T-helper 2 cell (primary cell): ENCODE measurements around the gene PITPNM1.

Source experiments
- DNase-seq, 5 experiments: peaks; one replicate each; pipeline versions ENCODE4 v3.0.0 to v3.0.0-alpha.2; 2012 to 2022

The PITPNM1 gene

GRCh38 chr11:67502328-67502979, 2.7 kb downstream of the PITPNM1 start:
- DNase-seq, result no peak

DNA sequence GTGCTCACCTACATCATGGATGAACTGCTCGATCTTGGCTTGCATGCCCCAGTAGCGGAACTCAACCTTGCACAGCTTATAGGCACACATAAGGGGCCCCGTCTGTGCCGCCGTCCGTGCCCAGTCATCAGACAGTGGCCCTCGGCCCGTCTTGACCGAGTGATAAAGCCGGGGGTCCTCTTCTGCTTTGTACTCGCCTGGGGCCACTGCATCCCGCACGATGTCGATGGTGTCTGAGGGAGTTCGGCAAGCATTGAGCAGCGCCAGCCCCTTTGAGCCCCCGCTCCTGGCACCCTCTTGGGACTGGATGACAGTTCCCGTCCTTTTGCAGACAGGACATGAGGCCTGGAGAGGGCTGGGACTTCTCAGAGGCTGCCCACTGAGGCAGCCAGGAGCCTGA, 3.3 kb downstream of the PITPNM1 start:
- no peak for DNase-seq

- no peak for DNase-seq
These were observed 4.1 kb downstream of the PITPNM1 start for GRCh38 chr11:67500831-67501715.

- DNase-seq, result no peak
These were observed 4.7 kb downstream of the PITPNM1 start for GRCh38 chr11:67500484-67500821.

GRCh38 chr11:67499808-67500483, 5.2 kb downstream of the PITPNM1 start:
- DNase-seq, result no peak

- DNase-seq, result no peak
These were observed 6.6 kb downstream of the PITPNM1 start for GRCh38 chr11:67498544-67498972.

DNA sequence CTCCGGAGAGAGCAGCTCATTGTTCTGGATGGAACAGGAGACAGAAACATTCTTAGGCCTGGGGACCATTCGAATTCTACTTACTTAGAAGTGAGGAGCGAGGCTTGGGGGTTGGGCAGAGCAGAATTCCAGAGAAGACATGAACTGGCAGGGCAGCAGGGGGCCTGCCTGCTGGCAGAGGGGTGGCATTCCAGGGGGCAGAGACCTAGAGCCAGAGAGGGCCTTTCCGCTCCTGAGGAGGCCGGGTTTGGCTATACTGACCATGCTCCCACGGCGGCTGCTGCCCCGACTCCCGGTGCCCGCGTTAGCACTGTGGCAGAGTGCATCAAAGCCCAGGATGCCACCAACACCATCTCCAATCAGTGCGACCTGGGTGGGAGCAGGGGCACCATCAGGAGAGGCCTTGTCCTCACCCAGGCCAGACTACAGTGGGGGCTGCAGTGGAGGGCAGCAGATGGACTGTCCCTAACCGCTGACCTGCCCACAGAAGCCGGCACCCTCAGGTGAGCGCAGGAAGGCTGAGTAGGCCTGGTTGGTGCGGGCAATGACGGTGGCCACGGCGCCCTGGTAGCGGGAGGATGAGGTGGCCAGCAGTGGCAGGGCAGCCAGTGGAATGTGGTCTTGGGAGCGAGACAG, 7.4 kb downstream of the PITPNM1 start:
- no peak for DNase-seq

DNA sequence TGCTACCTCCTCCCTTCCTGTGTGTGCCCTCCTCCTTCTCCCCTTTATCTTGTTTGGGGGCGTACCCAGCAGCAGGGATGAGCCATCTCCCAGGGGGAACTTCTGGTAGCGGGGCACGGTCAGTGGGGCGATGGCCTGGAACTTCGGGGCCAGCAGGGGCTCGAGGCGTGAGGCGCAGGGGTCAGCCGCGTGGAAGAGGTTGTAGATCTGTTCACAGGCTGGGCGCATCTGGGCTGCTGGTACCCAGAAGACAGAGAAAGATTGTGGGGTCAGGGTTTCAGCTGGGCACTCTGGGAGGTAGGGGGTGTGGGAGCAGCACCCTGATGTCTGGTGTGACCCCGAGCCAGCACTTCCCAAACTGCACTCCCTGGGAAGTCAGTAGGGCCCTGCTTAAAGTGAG, 9.1 kb downstream of the PITPNM1 start:
- DNase-seq, result no peak

DNA sequence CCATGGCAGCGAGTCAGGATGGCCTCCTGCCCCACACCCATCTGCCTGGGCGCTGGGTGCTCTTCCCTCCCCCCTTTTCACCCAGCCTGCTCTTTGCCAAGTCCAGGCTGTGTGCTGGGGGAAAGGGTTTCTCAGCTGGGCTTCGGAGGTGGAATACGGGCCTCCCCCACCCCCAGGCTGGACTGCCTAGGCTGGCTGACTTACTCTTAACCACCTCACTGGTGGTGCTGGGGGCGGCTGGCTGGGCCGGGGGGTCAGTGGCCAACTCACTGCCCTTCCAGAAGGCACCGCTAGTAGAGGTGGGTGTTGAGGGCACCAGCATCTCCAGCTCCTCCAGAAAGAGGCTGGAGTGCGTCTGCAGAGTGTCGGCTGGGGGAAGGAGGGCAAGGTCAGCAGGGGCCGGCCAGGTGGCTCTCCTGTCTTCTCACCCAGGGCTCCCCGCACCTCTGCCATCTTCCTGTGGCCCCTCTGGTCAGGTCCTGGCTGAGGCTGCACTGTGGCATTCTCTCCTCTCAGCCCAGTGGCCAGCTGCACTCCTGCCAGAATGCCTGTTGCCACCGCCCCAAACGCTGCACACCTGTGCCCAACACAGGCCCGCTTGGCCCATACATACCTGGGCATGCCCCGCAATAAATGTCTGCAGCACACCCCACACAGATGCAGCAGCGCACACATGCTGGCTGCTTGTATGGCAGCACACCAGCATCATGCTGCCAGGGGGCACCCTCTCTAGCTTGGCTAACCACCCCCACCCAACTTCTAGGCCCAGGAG, 9.7 kb downstream of the PITPNM1 start:
- DNase-seq, result no peak

DNA sequence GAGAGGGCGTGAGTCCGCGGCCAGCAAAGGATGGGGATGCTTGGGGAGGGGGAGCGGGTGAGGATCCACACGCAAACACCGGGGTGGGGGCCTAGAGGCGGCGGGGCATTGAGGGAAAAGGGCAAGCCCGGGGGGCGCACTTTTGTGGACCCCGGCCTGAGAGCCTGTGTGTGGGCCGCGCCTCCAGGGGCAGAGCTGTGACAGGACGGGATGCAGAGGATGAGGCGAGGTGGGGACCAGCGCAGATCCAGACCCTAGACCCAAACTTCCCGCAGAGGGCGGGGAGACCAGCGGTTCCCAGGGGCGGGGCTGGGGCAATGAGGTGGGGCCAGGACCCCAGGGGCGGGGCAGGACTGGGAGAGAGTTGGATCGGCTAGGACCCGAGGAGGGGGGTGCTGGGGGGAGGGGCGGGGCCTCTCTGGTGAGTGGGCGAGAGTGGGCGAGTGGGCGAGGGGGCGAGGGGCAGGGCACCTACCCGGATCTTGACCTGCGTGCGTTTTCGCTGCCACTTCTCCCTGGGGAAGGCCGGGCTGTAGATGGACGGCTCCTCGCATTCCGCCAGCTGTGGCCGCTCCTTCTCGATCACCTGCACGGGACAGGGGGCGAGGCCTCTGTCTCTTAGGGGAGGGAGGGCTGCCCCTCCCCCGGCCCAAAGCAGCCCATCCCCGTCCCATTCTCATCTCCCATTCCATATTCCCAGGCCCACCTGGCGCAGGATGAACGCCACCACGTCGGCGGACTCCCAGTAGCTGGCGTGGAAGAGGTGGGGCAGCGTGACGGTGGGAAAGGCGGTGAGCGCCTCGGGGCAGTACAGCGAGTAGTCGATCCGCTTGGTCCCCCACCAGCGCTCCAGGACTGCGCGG, 10.6 kb downstream of the PITPNM1 start:
- no peak for DNase-seq

GRCh38 chr11:67493548-67494370, 11.4 kb downstream of the PITPNM1 start:
- no peak for DNase-seq

GRCh38 chr11:67492801-67493547, 12.2 kb downstream of the PITPNM1 start:
- no peak for DNase-seq

DNA sequence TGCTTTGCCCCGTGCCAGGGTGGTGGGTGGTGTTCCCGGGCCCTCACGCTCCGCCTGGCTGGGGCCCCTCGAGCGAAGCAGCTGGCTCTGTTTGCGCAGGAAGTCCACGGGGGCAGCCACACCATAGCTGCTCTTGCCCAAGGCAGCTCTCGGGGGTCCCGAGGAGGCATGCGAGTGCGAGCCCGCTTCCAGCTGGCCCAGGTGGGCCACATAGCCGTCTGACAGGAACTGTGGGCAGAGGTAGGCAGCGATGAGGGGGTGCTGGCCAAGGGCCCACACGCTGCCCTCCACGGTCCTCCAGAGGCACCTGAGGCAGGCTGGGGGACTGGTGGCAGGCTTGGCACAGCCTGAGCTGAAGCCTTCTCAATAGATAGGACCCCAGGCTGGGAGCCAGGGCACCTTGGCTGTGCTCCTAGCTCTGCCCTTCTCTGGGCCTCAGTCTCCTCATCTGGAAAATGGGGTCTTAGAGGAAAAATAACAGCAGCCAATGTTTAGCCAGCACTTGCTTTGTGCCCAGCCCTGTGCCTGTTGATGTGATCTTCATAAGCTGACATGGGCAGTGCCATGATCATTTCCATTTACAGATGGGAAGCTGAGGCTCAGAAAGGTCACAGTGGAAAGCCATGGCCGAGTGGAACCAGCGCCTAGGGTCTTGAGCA, 13.0 kb downstream of the PITPNM1 start:
- no peak for DNase-seq

GRCh38 chr11:67491276-67492068, 13.7 kb downstream of the PITPNM1 start:
- DNase-seq, result no peak

- DNase-seq, result no peak
These were observed 14.5 kb downstream of the PITPNM1 start for GRCh38 chr11:67490727-67491065.

- no peak for DNase-seq
These were observed 15.1 kb downstream of the PITPNM1 start for GRCh38 chr11:67489885-67490726.

GRCh38 chr11:67489203-67489884, 15.8 kb downstream of the PITPNM1 start:
- no peak for DNase-seq
